Fibroblast of the aortic adventitia (primary cell): Measurements from ENCODE around the gene CHCHD10. TPM values are rescaled to one million over a fixed set of nuclear protein-coding genes. Genes with fewer than 3 reads are reported as not detected.

Source experiments
- DNase-seq: peaks from one replicate; pipeline ENCODE4 v3.0.0-alpha.2; 2010; ENCODE audit warnings: low read depth
- H3K4me3 ChIP-seq: 2 replicates; pipeline ENCODE4 v1.5.1; 2011; ENCODE audit warnings: low read depth, mild to moderate bottlenecking, control low read depth, low read length, moderate library complexity
- CTCF ChIP-seq: IDR thresholded peaks from 2 replicates; pipeline ENCODE4 v1.5.1; 2011; ENCODE audit warnings: mild to moderate bottlenecking, low read length, control low read depth, inconsistent platforms; ENCODE audit not compliant: insufficient read depth
- total RNA-seq: library from RNA; depleted of rRNA; stranded (reverse); fragments of >200 nt; gene quantifications from 2 replicates; pipeline ENCODE4 v1.2.3, GENCODE V29; 2012; ENCODE audit warnings: low replicate concordance

CHCHD10 gene
- total RNA-seq, 1 donor: 2.6 TPM

GRCh38 chr22:23762842-23763578, 4.8 kb downstream of the CHCHD10 start, which contains the start of gene C22orf15:
C22orf15 (plus strand) TSS chr22:23762990; CDS start chr22:23763307, 317 bp downstream.
- H3K4me3 ChIP-seq: no peak within 1 kb of the TSS
- no peak for TF ChIP-seq CTCF
- peak; percentile 16 for DNase-seq

GRCh38 chr22:23760056-23760455, 7.7 kb downstream of the CHCHD10 start:
- TF ChIP-seq CTCF: no peak
- H3K4me3 ChIP-seq: no peak overlapping the region
- DNase-seq: no peak

GRCh38 chr22:23759566-23759965, 8.2 kb downstream of the CHCHD10 start:
- TF ChIP-seq CTCF: no peak
- no peak for DNase-seq
- no peak overlapping the region for H3K4me3 ChIP-seq

GRCh38 chr22:23756891-23757290, 10.9 kb downstream of the CHCHD10 start:
- no peak for DNase-seq
- H3K4me3 ChIP-seq: no peak overlapping the region
- no peak for TF ChIP-seq CTCF

- H3K4me3 ChIP-seq: no peak overlapping the region
- no peak for TF ChIP-seq CTCF
- no peak for DNase-seq
Observed at GRCh38 chr22:23755711-23756110, 12.1 kb downstream of the CHCHD10 start.

- H3K4me3 ChIP-seq: no peak overlapping the region
- DNase-seq: peak; percentile 86
- TF ChIP-seq CTCF: no peak
Observed at GRCh38 chr22:23754980-23755636, 12.7 kb downstream of the CHCHD10 start.
